Stimulated activated CD8-positive, alpha-beta memory T cell treated with anti-CD3 and anti-CD28 coated beads, Interleukin-4, amount 100 ng/mL, for 48 hours (primary cell): ENCODE measurements around the gene ADAM12.

Source experiments
- DNase-seq: peaks from one replicate; pipeline ENCODE4 v3.0.0-alpha.2; 2020

Gene ADAM12

DNA sequence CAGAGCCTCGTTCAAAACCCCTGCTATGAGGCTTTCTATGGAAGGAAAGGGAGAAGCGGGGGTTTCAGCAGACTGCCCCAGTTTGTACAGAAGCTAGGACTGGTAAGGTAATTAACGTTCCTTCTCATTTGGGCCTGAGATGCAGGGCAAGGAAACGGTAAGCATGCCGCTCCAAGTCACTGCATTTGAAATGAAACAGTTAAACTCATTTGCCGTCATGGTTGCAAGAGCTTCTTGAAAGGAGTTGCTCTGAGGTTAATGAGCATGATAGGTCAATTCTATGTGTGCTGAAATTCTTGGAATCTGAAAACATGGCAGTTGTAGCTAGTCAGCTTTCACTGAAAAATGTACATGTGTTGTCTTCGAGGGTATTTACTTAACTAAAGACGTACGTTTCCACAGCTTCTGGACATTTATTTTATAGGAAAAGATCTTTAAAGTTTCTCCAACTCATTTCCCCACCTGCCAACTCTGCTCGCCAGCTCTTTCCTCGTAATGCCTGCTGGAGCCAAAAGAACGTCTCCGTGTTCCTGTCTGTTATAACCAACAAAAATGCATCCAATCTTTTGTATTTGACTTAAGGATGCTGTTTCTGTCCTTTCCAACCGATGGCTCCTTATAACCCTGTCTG is 73.3 kb downstream of the ADAM12 start:
- DNase-seq, result no peak

- DNase-seq, result no peak
Observed at GRCh38 chr10:126312167-126312566, 76.1 kb downstream of the ADAM12 start.

GRCh38 chr10:126309228-126309883 is 78.9 kb downstream of the ADAM12 start:
- no peak for DNase-seq

- no peak for DNase-seq
Observed at GRCh38 chr10:126302826-126303665, 85.2 kb downstream of the ADAM12 start.

DNA sequence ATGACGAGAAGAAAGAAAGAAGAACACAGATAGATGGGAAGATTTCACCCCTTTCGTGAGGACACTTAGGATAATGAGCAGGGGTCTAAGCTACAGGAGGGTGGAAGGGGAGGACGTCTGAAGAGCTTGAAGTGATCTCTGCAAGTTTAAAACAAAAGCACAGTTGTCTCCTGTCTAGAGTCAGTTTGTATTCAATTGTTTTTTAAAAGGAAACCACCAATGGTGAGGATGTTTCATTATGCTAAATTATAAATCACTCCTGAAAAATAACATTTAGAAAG is 85.9 kb downstream of the ADAM12 start:
- DNase-seq, result no peak

GRCh38 chr10:126301701-126302475 is 86.4 kb downstream of the ADAM12 start:
- no peak for DNase-seq

- DNase-seq, result no peak
Observed at GRCh38 chr10:126294451-126294850, 93.8 kb downstream of the ADAM12 start.

GRCh38 chr10:126290232-126290631 is 98.0 kb downstream of the ADAM12 start:
- no peak for DNase-seq

DNA sequence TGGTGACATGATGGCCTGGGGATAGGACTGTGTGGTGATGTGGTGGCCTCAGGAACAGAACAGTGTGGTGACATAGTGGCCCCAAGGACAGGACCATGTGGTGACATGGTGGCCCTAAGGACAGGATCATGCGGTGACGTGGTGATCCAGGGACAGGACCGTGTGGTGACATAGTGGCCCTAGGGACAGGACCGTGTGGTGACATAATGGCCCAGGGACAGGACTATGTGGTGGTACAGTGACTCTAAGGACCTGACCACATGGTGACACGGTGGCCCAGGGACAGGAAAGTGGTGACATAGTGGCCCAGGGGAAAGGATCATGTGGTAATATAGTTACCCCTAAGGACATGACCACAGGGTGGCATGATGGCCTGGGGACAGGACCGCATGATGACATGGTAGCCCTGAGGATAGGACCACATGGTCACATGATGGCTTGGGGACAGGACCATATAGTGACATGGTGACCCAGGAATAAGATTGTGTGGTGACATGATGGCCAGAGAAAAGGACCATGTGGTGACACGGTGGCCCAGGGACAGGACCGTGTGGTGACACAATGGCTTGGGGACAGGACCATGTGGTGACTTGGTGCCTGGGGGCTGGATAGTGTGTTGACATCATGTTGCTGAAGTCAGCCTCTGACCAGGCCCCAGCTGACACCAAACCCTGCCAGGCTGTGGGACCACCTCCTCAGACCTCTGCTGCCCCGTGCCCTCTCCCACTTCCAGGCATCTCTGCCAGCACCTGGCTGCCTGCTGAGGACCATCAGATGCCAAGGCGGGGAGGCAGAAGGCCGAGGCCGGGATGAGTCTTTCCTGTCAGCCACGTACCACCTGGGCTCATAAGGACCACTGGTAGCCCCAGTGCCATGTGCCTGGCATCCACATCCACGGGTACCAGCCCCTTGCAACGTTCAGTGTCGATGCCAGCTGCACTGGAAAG is 99.5 kb downstream of the ADAM12 start:
- DNase-seq, result no peak

DNA sequence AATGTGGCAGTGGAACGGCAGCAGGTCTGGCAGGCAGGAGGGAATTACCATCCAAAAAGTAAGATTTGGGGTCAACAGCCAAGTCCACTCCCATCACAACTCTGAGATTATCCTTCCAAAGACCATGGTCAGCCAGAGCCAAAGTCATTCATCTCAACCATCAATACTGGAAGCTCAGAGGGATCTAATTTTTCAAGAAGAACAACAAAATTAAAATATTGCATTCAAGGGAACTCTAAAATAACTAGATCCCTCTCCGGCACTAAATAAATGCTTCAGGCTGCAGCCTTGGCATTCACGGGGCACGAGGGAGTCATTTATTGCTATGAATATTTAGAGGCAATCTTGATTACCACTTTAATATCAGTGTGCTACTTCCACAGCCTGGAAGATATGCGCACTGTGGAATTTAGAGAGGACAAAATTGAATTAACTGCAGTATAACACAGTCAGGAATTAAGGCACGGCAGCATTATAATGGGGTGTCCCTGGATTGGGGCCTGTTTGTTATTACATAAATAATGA is 102.0 kb downstream of the ADAM12 start:
- DNase-seq, result no peak

- no peak for DNase-seq
Observed at GRCh38 chr10:126283307-126283706, 105.0 kb downstream of the ADAM12 start.

DNA sequence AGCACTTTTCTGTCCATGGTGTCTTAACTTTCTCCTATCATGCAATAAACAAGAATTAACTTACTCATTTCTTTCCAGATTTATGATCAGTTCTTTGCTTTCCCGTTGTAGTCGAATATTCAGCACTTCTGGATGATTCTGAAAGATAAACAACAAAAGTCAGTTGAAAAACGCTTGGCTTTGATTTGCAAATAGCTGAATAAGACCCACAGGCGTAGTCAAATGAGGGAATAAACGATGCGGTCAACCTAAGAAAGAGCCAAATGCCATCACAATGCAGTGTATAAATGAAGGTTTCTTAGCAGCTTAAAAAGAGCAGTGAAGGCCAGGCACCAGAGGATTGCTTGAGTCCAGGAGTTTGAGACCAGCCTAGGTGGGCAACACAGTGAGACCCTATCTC is 109.4 kb downstream of the ADAM12 start:
- no peak for DNase-seq

DNA sequence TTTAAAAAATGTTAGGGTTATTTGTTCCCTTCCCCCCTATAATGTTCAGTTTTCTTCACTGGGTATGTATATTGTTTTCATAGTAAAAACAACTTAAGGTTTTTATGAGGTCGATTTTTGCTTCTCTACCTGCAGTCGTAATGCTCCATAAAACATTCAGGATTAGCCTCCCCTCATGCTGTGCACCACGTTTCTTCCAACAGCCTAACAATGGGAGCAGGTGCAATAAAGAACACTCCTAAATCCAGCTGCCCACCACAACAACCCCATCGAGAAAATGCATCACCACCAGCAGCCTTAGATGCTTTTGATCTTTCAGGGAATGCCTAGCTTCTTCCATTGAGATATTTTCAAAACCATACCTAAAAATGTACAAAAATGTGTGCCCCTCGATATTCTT is 111.1 kb downstream of the ADAM12 start:
- DNase-seq, result no peak

GRCh38 chr10:126272526-126272925 is 115.8 kb downstream of the ADAM12 start:
- no peak for DNase-seq

GRCh38 chr10:126270111-126270510 is 118.2 kb downstream of the ADAM12 start:
- DNase-seq, result no peak

- no peak for DNase-seq
Observed at GRCh38 chr10:126268013-126268920, 120.0 kb downstream of the ADAM12 start.

- DNase-seq, result no peak
Observed at GRCh38 chr10:126264102-126265018, 123.9 kb downstream of the ADAM12 start.

GRCh38 chr10:126263006-126263676 is 125.1 kb downstream of the ADAM12 start:
- no peak for DNase-seq

GRCh38 chr10:126262233-126262838 is 125.9 kb downstream of the ADAM12 start:
- no peak for DNase-seq
